ENCODE data around the gene MUTYH. TPM values are rescaled to one million over a fixed set of nuclear protein-coding genes. Genes with fewer than 3 reads are reported as not detected.

The MUTYH gene
- total RNA-seq, 2 experiments from 2014 or later = 59.9 to 68.8 TPM

Other genes starting within 250 kb of the MUTYH start
- gene ZSWIM5, start 133.8 kb downstream of the MUTYH start, total RNA-seq = 1 to 10 TPM; 1.7 to 1.9 TPM
- gene HPDL, start 13.5 kb downstream of the MUTYH start, total RNA-seq = 10 to 100 TPM in 1 of 2 experiments, 1 to 10 TPM in 1; 8.4 to 10.3 TPM
- 10 to 100 TPM; 20.4 to 22.2 TPM for gene TOE1, start 270 bp downstream of the MUTYH start, total RNA-seq
- gene TESK2, start 150.7 kb upstream of the MUTYH start, total RNA-seq = 1 to 10 TPM; 5.8 to 6.5 TPM
- 10 to 100 TPM; 10.3 to 13.0 TPM for gene CCDC163, start 159.6 kb upstream of the MUTYH start, total RNA-seq
- 1 to 10 TPM; 4.9 to 8.3 TPM for gene MMACHC, start 159.9 kb upstream of the MUTYH start, total RNA-seq
- 100 to 1,000 TPM; 159 to 180 TPM for gene PRDX1, start 181.4 kb upstream of the MUTYH start, total RNA-seq
- gene AKR1A1, start 210.4 kb upstream of the MUTYH start, total RNA-seq = 100 to 1,000 TPM; 102 to 116 TPM
- gene NASP, start 243.6 kb upstream of the MUTYH start, total RNA-seq = 100 to 1,000 TPM; 184 to 188 TPM